GM06990 (cell line): Measurements from ENCODE around the gene MBP.

Experiments used
- DNase-seq: peaks from one replicate; pipeline ENCODE4 v3.0.0-alpha.2; 2011; ENCODE audit not compliant: insufficient read length; ENCODE audit errors: extremely low read depth
- H3K27me3 ChIP-seq: replicated peaks from 2 replicates; pipeline ENCODE4 v1.6.0; 2011; ENCODE audit warnings: low read length; ENCODE audit not compliant: control insufficient read depth, insufficient read depth
- H3K36me3 ChIP-seq: 2 replicates; pipeline ENCODE4 v1.5.1; 2011; ENCODE audit warnings: low read length; ENCODE audit not compliant: control insufficient read depth, insufficient read depth
- H3K4me3 ChIP-seq: replicated peaks from 2 replicates; pipeline ENCODE4 v1.5.1; 2011; ENCODE audit warnings: low read depth, mild to moderate bottlenecking, control low read depth, low read length
- TF ChIP-seq, protein P1 (sequence below): IDR thresholded peaks from 2 replicates; pipeline ENCODE4 v1.5.1; 2011; ENCODE audit warnings: low read length, control low read depth, mild to moderate bottlenecking, inconsistent platforms; ENCODE audit not compliant: insufficient read depth, poor library complexity, severe bottlenecking

MBP gene

DNA sequence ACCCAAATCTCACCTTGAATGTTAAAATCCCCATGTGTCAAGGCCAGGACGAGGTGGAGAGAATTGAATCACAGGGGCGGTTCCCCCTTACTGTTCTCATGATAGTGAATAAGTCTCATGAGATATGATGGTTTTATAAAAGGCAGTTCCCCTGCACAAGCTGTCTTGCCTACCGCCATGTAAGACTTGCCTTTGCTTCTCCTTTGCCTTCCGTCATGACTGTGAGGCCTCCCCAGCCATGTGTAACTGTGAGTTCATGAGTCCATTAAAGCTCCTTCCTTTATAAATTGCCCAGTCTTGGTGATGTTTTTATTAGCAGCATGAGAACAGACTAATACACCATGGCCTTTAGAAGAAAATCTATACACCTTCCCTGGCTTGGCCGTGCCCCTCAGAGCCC is 7.4 kb upstream of the MBP start:
- H3K36me3 ChIP-seq, result no peaks in the 10 kb centered on the region
- H3K4me3 ChIP-seq, result no peak overlapping the region
- TF ChIP-seq, protein P1, sequence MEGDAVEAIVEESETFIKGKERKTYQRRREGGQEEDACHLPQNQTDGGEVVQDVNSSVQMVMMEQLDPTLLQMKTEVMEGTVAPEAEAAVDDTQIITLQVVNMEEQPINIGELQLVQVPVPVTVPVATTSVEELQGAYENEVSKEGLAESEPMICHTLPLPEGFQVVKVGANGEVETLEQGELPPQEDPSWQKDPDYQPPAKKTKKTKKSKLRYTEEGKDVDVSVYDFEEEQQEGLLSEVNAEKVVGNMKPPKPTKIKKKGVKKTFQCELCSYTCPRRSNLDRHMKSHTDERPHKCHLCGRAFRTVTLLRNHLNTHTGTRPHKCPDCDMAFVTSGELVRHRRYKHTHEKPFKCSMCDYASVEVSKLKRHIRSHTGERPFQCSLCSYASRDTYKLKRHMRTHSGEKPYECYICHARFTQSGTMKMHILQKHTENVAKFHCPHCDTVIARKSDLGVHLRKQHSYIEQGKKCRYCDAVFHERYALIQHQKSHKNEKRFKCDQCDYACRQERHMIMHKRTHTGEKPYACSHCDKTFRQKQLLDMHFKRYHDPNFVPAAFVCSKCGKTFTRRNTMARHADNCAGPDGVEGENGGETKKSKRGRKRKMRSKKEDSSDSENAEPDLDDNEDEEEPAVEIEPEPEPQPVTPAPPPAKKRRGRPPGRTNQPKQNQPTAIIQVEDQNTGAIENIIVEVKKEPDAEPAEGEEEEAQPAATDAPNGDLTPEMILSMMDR, result no peak
- DNase-seq, result no peak
- no peaks in the 10 kb centered on the region for H3K27me3 ChIP-seq

DNA sequence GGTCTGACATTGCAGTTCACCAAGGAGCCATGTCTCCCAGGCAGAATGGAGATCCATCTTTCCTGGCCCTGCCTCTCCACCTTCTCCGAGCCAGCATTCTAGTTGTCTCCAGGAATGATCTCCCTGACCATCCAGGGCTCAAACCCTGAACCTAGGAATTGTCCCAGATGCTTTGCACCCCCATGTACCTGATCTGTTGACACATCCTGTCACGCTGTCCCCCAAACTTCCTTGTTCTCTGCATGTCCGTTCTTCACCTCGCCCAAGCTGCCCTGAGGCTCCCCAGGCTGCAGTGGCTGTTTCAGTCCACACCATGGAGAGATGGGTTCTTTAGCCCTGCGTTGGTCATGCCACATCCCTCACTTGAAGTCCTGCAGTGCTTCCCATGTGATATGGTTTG is 7.0 kb upstream of the MBP start:
- TF ChIP-seq, protein P1, result no peak
- no peak for DNase-seq

DNA sequence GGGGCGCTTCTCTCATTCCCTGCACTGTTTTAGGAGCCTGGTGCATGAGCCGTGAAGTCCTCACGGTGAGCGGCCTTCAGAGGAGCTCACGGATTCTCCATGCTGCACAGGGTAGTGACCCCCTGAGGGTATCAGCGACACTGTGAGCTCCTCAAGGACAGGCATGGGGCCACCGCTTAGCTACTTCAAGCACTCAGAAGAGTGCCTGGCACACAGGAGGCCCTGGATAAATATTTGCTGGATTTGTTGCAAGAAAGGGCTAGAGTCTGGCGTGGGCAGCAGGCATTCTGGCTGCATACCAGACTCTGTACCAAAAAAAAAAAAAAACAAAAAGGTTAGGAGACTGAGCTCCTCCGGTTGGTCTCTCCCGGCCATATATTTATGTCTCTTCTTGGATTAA is 5.7 kb upstream of the MBP start:
- Histone ChIP-seq H3K27me3 (no peaks in the 10 kb centered on the region), H3K36me3 (no peaks in the 10 kb centered on the region), H3K4me3 (no peak overlapping the region)
- DNase-seq, result no peak
- TF ChIP-seq, protein P1, result no peak

More for the DNA sequence above, 7.0 kb upstream of the MBP start:
- H3K36me3 ChIP-seq, result no peaks in the 10 kb centered on the region
- H3K4me3 ChIP-seq, result no peak overlapping the region
- no peaks in the 10 kb centered on the region for H3K27me3 ChIP-seq

DNA sequence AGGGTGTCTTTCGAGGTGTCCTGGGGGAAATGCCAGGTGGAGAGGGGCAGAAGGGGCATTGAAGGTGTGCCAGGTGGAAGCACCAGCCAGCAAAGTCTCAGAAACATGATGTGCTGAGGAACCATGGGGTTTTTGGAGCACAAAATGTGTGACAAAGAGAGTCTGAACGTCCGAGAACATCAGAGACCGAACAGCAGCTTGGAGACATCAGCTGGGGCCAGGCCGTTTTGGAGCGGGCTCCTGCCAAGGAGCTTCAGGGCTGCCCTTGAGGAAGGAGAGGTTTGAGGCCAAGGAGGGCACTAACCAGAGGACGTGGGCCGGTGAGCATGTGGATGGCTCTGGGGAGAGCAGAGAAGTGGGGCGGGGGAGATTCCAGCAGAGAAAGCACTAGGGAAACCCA is 5.3 kb upstream of the MBP start:
- no peak for DNase-seq
- Histone ChIP-seq H3K27me3 (no peaks in the 10 kb centered on the region), H3K4me3 (no peak overlapping the region), H3K36me3 (no peaks in the 10 kb centered on the region)
- TF ChIP-seq, protein P1, result no peak

DNA sequence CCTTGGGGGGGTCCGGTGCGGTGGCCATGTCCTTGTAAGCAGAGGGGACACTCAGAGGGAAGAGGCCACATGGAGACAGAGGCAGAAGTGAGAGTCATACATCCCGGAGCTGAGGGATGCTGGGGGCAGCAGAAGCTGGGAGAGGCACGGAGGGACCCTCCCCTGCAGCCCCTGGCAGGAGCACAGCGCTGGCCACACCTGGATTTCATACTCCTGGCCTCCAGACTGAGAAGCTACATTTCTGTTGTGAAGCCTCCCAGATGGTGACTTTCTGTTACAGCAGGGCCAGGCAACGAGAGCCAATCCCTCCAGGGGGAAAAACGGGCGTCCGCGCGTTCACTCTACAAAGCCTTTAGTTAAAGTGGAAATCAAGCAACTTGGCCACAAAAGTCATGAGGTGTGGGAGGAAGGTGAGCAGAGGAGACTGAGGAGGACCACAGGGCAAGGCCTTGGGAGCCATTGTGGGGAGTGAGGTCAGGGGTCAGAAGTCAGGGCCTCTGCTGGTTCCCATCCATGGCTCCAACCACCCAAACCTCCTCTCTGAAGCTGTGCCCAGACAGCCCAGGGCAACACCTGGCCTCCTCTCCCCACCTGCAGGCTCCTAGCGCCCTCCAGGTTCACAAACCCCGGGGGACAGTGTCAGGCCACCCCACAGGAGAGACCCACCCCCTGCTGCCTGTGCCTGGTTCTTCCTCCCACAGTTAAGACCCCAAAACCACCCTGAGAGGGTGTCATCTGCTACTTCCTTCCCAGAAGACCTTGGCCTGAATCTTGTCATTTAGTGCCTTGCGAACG is 4.5 kb upstream of the MBP start:
- TF ChIP-seq, protein P1, result no peak
- DNase-seq, result no peak
- no peaks in the 10 kb centered on the region for H3K36me3 ChIP-seq

More for the DNA sequence above, 4.5 kb upstream of the MBP start:
- H3K4me3 ChIP-seq, result no peak overlapping the region
- H3K27me3 ChIP-seq, result no peaks in the 10 kb centered on the region
